GM18505 (cell line): ENCODE data around the gene CADM2.

Experiments used
- ATAC-seq: cut with Tn5 transposase; IDR thresholded peaks from one replicate; pipeline ENCODE4 v1.9.1; 2021; ENCODE audit not compliant: unreplicated experiment
- POLR2A ChIP-seq: IDR thresholded peaks from 4 replicates; pipeline ENCODE4 v1.6.1; 2011; ENCODE audit warnings: borderline replicate concordance; ENCODE audit not compliant: insufficient read depth, insufficient read length; ENCODE audit errors: extremely low read depth

Gene CADM2

DNA sequence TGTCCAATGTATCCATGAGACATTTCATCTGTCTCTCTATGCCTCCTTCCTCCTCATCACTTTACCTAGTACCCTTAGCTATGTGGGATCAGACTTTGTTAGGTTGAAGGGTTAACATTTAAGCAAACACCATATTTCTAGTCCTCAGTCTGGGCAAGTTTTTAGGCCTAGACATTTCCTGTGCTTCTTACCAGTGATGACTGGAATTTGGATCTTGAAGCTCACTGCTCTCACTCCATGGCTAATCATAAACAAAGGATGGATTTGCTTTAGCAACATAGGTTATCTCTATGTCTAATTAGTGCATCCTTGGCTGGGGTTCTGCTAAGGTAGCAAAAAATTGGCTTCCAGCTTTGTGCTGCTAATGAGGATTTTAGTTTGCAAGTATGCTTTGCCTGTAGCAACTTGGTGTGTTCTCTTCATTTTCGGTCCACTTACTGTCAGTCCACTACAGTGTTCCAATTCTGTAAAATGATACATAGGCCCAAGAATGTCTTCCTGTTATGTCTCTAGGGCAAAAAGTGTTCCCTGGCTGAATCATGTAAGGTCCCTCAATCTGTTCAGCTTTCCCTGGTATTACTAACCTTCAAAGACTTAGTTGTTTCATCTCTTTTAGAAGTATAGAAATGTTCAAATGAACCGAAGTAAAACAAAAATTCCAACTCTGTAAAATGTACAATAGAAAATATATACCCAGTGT is 615.4 kb downstream of the CADM2 start:
- no peak for TF ChIP-seq POLR2A
- no peak for ATAC-seq

DNA sequence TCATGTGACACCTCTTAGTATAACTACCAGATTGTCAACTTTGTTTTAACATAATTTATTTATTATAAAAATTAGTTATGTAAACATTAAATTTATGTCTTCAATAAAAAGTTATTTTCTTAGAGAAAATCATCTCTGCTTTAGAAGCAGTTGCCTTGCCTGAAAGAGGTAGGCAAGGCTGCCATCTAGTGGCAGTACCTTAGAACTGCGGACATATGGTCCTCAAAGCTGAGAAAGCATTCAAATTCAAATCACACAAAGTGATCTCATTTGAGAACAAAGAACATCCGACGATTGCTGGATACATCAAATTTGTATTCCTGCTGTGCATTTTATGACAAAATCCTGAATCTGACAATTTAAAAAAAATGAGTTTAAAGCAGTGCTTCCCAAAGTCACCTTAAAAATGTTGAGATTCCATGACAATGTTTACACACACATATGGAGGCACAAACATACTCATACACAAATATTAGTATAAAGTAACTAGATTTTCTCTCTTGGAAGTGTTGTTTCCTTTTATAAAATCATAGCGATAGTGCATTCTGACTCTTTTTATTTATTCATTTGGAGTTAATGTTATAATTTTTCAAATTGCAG is 617.4 kb downstream of the CADM2 start:
- TF ChIP-seq POLR2A: no peak
- ATAC-seq: peak; percentile 91

DNA sequence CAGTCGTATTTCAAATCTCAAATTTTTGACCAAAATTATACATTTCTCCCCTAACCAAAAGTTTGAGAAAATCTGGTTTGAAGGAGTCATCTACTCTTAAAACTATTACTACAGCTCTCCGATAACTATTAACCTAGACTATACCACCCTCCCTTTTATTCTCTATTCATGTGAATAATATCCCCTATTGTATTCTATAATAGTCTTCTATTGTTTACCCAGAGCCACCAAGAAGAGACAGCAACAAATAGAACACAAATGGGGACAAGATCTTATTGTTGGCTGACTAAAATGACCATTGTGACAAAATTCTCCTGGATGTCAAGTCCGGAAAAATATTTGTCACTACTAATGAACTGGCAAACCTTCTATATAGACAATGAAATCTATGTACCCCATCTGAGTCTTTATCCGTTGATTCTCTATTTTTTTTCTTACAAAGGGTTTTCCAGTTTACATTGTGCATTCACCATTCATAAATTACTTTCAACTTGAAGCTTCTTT is 618.0 kb downstream of the CADM2 start:
- ATAC-seq: no peak

DNA sequence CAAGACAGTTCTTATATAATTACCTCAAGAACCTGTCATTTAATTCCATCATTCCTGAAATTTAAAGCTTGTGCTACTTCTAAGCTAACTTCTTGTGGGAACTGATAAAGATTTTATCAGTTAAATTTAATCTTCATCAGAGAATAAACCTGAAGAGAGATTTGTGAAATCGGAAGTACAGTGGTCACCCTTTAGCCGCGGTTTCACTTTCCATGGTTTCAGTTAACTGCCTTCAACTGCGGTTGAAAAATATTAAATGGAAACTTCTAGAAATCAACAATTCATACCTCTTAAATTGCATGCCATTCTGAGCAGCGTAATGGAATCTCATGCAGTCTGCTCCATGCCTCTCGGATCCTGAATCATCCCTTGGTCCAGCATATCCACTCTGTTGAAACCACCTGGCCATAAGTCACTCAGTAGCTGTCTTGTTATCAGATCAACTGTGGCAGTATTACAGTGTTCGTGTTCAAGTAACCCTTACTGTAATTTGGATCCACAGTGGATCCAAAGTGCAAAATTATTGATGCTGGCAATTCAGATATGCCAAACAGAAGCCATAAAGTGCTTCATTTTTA is 626.1 kb downstream of the CADM2 start:
- ATAC-seq: peak; percentile 78

More for the DNA sequence above, 618.0 kb downstream of the CADM2 start:
- TF ChIP-seq POLR2A: no peak

DNA sequence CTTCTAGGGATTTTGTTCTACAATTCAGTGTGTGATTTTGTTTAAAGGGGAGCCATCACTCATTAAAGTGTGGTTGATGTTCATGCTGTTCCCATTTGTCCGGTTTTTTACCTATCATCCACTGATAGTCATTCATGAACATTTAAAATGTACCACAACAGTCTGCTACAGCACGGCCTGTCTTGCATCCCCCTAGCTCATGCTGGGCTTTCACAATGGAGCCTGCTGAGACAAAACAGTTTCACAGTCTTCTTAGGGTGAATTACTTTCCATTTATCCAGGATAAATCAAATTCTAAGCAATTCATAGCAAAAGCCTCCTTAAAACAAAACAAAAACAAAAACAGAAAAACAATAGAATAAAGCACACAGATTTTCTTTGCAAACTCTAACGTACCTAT is 627.2 kb downstream of the CADM2 start:
- no peak for ATAC-seq
- TF ChIP-seq POLR2A: no peak

More for the DNA sequence above, 626.1 kb downstream of the CADM2 start:
- no peak for TF ChIP-seq POLR2A

DNA sequence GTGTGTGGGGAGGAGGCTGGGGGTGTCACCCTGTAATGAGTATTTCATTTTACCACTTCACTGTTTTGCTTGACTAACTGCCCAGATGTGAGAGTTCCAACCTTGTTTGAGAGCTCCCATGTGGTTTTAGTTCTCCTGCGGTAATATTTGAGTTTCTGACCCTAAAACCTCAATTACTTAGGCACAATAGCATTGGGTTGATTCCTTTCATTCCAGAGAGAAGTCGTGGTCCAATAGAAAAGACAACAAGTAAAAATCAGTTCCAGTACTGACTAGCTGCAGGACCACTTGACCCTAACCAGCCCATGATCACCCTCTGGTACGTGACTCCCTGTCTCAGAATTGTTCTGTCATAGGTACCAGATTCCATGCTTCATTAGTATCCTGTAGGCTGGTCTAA is 630.4 kb downstream of the CADM2 start:
- ATAC-seq: no peak
- TF ChIP-seq POLR2A: no peak

DNA sequence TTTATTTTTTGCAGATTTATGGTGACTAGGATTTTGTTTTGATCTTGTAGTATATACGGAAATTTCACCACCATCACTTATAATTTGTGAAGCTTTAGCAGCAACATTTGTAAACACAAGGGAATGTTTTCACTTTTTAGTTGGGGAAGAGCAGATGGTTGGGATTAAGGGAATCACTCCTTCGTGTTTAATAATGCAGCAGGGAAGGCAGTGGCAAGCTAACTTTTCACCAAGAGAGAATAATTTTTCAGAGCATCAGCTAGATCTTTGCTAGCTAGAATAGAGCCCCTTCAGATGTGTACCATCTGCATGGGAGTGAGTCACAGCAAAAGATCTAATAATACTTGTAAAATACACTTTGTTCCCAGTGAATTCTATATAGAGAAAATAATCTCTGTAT is 632.7 kb downstream of the CADM2 start:
- no peak for TF ChIP-seq POLR2A
- ATAC-seq: no peak

DNA sequence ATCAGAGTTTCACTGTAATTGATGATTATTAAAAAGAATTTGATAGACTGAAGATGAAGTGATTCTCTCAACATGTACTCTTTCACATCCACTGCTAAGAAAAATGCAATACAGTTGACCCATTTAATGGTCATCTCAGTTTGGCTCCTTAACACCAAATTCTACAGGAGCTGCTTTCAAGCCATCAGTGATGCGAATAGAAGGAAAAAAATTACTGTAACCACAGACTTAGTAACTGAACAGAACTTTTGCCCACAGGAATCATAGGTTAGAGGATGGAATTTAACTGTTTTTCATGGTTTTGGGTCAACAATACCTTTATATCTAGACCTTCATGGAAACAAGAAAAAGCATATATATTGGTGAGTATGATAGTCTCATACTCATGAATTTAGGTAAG is 633.5 kb downstream of the CADM2 start:
- no peak for ATAC-seq
- TF ChIP-seq POLR2A: no peak

DNA sequence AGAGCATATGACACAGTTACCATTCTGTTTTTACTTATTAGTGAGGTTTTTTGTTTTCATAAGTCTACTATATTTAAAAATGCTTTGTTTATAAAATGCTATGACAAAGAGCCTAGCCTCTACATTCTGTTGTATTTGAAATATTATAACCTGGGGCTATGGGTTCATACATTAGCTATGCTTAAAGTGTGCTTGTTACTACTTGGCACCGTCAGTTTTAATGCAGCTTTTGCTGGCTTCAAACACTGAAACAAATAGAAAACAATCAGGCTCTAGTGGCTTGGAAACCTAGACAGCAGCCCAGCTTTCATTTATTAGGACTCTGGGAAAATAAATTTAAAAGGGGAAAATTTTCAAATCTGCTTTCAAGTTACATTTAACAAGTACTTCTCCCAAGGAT is 635.9 kb downstream of the CADM2 start:
- no peak for TF ChIP-seq POLR2A
- ATAC-seq: no peak

DNA sequence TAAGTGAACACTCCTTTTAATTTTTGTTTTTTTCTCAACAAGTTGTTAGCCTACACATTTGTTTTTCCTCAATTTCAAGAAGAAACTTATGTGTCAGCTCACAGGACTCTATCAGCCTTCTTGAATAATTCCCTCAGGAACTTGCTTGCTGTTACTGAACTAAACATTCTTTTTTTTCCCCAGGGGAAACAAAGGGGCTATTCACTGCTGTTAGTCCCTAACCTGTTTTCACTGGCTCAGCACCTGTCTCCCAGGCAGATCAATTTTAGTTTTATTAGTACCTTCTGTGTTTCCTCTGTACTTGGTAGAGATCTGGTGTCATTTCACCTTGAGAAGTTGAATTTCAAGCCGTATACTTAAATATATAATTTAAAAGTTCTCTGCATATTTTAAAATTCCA is 644.6 kb downstream of the CADM2 start:
- TF ChIP-seq POLR2A: no peak
- no peak for ATAC-seq

DNA sequence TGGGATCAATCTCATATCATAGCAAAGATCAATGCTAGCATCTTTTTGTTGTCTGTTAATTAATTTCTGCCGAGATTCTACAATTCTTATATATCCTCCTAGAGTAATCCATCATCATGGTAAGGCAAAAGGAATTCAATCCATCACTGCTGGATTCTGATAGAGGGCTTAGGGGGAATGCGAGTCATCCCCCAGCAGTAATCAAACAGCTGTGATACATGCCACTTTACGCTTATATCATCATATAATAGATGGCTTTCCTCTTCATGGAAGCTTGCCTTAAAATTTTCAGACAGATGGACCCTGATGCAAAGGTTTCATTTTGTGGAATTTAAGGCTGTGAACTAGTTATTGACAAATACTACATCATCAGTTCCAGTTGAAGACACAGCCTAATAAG is 645.9 kb downstream of the CADM2 start:
- no peak for TF ChIP-seq POLR2A
- no peak for ATAC-seq

DNA sequence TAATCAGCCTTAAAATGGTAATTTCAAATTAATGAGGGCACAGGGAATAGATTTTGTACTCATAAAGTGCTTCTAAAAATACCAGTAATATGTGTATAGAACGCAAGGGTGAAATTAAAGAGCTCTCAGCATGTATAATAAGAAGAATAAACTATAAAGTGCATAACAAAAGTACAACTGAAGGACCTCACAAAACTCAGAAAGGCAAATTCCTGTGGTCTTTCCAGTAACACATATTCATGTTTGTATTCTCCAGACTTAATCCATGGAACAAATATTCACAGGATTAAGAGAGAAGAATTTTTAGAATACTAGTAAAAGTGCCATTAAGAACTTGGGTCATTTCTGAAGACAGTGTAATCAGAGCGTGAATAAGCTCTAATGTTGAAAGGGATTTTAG is 646.3 kb downstream of the CADM2 start:
- TF ChIP-seq POLR2A: no peak

DNA sequence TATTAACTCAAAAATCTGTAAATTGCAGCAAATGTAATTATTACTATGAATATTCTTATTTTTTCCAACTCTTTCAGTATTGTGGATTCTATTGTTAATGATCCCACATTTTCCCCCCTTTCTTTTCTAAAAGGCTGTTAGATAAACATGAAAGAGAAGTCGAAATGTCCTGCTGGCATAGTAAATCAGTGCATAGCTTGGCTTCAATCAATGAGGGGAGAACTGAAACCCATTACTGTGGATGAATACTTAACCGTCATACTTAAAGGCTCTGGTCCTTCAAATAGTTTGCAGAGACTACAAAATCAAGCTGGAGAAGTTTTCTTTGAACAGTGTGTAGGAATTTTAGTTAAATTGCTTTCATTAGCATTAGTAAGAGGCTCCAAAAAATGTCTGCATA is 667.9 kb downstream of the CADM2 start:
- no peak for ATAC-seq
- TF ChIP-seq POLR2A: no peak

More for the DNA sequence above, 646.3 kb downstream of the CADM2 start:
- ATAC-seq: no peak

DNA sequence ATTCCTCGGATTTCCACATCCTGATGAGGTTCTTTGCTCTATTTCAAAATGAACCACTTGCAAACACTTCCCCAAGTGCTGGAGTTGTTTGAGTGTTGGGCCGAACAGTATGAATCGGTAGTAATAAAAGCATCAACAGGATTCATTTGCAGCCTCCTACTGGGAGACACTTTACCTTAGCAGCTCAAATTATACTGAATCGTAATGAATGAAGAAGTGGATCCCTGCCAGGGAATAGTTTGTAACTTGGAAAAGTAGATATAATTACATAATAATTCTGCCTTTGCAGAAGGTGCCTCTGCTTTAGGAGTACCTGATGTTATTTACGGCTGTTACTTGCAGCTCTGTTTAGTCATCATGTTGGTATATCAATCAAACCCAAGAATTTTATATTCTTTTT is 669.1 kb downstream of the CADM2 start:
- ATAC-seq: no peak
- TF ChIP-seq POLR2A: no peak

DNA sequence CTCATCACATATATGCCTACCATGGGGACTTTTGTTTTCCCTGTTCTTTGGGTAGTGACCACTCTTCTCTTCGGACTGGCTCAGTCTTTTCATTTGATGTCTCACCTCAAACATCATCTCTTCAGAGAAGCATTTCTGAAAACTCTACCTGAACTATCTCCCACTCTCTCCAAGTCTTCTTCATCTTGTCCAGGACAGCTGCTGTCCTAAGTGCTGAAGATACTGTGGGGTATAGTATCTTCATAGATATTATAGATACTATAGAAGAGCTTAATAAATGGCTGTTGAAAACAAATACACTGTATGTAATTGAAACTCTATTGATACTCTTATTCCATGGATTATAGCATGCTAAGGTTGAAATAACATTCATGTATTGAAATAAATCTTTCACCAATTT is 672.3 kb downstream of the CADM2 start:
- no peak for ATAC-seq
- TF ChIP-seq POLR2A: no peak

DNA sequence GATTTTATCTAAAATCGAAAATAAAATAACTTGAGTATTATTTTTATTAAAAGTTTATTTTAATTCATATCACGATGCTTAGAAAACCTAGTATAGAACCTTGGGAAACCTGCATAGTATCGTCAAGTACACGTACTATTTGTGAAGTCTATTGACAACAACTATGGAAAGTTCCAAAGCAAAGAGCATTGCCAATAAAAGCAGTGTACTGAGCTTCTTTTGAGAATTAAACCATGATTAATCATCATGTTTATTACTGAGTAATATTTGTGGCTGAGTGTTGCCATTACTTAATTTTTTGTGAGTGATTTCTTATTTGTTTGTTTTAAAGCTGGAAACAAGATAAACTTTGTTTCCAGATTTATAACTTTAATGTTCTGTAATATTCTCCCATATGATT is 674.1 kb downstream of the CADM2 start:
- no peak for TF ChIP-seq POLR2A
- ATAC-seq: no peak
